ENCODE measurements around the gene ITGB6.
"Not testable (repeated sequence)": the region's sequence is repeated elsewhere in the genome, so short reads cannot be mapped to it uniquely, and the experiment has no call there.

The ITGB6 gene

DNA sequence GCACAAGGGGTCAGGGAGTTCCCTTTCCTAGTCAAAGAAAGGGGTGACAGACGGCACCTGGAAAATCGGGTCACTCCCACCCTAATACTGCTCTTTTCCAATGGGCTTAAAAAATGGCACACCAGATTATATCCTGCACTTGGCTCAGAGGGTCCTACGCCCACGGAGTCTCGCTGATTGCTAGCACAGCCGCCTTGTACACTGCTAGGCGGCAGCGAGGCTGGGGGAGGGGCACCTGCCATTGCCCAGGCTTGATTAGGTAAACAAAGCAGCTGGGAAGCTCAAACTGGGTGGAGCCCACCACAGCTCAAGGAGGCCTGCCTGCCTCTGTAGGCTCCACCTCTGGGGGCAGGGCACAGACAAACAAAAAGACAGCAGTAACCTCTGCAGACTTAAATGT is 85.4 kb downstream of the ITGB6 start:
- H3K4me1 ChIP-seq (ENCODE audit: control insufficient read depth, insufficient read depth, low read length); H3K9ac ChIP-seq (ENCODE audit: low read length); H3K27me3 ChIP-seq (ENCODE audit: control insufficient read depth, insufficient read depth, low read length); H3K9me3 ChIP-seq (ENCODE audit: control insufficient read depth, low read length); H3K4me3 ChIP-seq (ENCODE audit: low read length); H3K36me3 ChIP-seq (ENCODE audit: control insufficient read depth, insufficient read depth, low read length): not testable (repeated sequence)

DNA sequence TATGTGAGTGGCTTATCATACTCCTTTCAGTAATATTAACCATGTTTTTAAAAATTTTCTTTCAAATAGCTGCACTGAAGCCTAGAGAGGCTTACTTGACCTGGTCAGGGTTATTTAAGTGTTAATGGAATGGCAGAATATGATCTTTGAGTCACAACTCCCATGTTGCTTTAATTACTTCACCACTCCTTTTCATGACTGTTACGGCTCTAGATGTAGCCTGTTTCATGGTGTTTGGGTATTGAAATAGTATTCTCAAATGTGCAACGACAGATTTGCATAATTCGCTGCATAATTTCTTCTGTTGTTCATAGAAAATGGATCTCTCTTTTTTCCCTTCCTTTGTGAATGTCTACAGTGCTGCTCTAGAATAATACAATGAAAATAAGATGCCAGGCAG is 86.1 kb downstream of the ITGB6 start:
- H3K36me3 ChIP-seq (ENCODE audit: control insufficient read depth, insufficient read depth, low read length) = peaks cover 4% of the 10 kb centered on the region
- H3K9ac ChIP-seq (ENCODE audit: low read length) = no peak overlapping the region
- no peaks in the 10 kb centered on the region for H3K4me1 ChIP-seq (ENCODE audit: control insufficient read depth, insufficient read depth, low read length)
- no peaks in the 10 kb centered on the region for H3K27me3 ChIP-seq (ENCODE audit: control insufficient read depth, insufficient read depth, low read length)
- no peaks in the 10 kb centered on the region for H3K9me3 ChIP-seq (ENCODE audit: control insufficient read depth, low read length)
- no peak overlapping the region for H3K4me3 ChIP-seq (ENCODE audit: low read length)

DNA sequence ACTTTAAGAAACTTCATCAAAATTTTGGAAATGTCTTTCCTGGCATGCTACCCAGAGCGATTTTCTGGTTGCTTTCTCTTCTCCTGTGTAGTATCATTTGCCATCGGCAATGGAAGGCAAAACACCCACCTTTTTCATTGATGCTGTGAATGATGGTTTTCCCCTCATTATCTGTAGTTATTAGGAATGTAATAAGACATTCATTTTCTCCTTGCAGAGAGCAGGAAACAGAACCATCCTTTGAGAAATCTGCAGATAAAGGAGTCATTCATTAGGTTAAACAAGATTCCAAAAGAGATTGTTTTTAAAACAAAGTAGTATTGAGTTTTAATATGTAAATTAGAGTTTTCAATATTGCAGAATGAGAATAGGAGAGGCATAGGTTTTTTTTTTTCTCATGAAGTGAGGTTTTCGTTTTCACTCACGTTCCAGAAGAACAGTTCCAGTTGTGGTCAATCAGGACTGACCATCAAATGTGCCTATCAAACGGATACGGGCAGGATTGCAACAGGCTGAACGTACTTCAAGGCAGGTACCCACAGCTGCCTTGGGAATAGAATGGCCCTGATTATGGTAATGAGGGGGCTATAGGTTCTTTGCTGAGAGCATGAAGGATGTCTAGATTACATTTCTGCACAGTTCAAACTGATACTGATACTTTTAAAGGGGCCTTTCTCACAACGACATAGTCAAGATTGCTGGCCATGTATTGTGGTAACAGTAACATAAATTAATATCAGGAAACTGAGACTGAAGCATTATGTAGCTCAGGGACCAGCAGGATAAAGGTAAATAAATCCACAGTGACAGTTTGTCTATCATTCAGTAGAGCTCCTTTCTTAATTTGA is 87.9 kb downstream of the ITGB6 start:
- Histone ChIP-seq H3K27me3 (ENCODE audit: control insufficient read depth, insufficient read depth, low read length) (no peaks in the 10 kb centered on the region), H3K36me3 (ENCODE audit: control insufficient read depth, insufficient read depth, low read length) (peaks cover 4% of the 10 kb centered on the region), H3K9me3 (ENCODE audit: control insufficient read depth, low read length) (no peaks in the 10 kb centered on the region), H3K4me1 (ENCODE audit: control insufficient read depth, insufficient read depth, low read length) (no peaks in the 10 kb centered on the region), H3K4me3 (ENCODE audit: low read length) (no peak overlapping the region), H3K9ac (ENCODE audit: low read length) (no peak overlapping the region)

DNA sequence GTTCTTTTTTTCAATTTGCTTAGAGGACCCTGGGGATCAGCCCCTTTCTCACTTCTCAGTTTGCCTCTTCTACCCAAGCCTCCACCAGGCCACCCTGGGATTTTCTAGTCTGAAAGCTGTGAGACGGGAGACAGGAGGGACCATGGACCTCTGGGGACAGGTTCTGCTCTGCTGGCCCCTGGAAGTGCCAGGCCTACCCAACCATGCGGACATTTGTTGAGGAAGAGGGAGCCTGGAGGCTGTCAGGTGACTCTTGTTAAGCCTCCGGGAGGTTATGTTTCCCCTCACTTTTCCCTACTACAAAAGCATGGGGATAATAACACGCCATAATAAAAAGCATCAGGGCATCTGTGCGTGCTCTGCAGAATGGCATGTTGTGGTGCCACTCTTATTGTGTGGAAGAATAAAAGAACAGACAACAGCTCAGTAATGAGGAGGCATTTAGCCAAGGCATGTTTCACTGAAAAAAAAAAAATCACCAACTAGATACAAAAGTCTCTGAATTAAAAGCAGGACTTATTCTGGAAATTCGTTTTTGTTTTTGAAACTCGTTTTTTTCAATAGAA is 89.3 kb downstream of the ITGB6 start:
- Histone ChIP-seq H3K4me3 (ENCODE audit: low read length) (no peak overlapping the region), H3K36me3 (ENCODE audit: control insufficient read depth, insufficient read depth, low read length) (peaks cover 4% of the 10 kb centered on the region), H3K27me3 (ENCODE audit: control insufficient read depth, insufficient read depth, low read length) (no peaks in the 10 kb centered on the region), H3K4me1 (ENCODE audit: control insufficient read depth, insufficient read depth, low read length) (no peaks in the 10 kb centered on the region), H3K9me3 (ENCODE audit: control insufficient read depth, low read length) (no peaks in the 10 kb centered on the region), H3K9ac (ENCODE audit: low read length) (no peak overlapping the region)

DNA sequence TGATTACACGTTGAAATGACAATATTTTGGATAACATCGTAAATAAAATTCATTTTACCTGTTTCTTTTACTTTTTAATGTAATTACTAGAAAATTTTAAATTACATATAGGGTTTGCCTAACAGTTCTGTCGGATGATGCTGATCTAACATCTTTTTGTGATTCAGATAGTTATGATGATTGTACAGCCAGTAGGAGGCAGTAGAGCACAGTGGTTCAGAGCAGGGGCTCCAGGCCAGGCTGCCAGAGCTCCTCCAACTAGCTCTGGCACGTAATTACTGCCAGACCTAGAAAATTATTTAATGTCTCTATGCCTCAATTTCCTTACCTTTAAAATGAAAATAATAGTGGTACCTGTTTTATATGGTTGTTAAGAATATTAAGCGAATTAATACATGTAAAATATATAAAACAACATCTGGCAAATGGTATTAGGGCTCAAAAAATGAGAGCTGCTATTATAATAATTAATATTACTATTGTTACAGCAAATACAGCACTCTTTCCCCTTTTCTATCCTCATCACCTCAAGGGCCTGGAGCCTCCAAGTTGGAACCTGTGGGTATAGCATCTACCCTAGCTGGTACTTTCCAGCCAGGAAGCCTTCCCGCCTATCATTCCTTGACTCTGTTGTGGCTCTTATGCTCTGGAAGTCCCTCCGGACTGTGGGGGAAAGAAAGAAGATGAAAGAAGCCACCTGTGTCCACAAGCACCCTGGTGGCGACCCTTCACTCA is 90.0 kb downstream of the ITGB6 start:
- Histone ChIP-seq H3K4me1 (ENCODE audit: control insufficient read depth, insufficient read depth, low read length) (no peaks in the 10 kb centered on the region), H3K9ac (ENCODE audit: low read length) (no peak overlapping the region), H3K27me3 (ENCODE audit: control insufficient read depth, insufficient read depth, low read length) (no peaks in the 10 kb centered on the region), H3K4me3 (ENCODE audit: low read length) (no peak overlapping the region), H3K36me3 (ENCODE audit: control insufficient read depth, insufficient read depth, low read length) (peaks cover 4% of the 10 kb centered on the region), H3K9me3 (ENCODE audit: control insufficient read depth, low read length) (no peaks in the 10 kb centered on the region)

DNA sequence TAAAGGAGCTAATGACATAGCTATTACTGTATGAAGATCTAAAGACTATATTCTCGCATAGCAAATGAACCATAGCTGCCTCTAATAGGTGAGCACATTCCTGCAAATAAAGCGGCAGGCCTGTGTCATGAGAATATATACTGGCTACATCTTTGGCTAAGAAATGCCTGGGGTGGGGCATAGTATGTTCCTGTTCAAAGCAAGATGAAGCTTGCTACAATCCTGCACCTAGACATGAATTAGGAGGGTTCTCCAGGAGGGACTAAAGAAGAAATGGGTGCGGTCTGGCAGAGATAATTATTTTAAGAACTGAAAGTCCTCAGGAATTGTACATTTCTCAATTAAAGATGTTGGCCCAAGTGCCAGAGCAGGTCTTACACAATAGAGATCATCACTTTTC is 90.8 kb downstream of the ITGB6 start:
- Histone ChIP-seq H3K36me3 (ENCODE audit: control insufficient read depth, insufficient read depth, low read length) (peaks cover 4% of the 10 kb centered on the region), H3K4me3 (ENCODE audit: low read length) (no peak overlapping the region), H3K27me3 (ENCODE audit: control insufficient read depth, insufficient read depth, low read length) (no peaks in the 10 kb centered on the region), H3K9me3 (ENCODE audit: control insufficient read depth, low read length) (no peaks in the 10 kb centered on the region), H3K4me1 (ENCODE audit: control insufficient read depth, insufficient read depth, low read length) (no peaks in the 10 kb centered on the region), H3K9ac (ENCODE audit: low read length) (no peak overlapping the region)

DNA sequence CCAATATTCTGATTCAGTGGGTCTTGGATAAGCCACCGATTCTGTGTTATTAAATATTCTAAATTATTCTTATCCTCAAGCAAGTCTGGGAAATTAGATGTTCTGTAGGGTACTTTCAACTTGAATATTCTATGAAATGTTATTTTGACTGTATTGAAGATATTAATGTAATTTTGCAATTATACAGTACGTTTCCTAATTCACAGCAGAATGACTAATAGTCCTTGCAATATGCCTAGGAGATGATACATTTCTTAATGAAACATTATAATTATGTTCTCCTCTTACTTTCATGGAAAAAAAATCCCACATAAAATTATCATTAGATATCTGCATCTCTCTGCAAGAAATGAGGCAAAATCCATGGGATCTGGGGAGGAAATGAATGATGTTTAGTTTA is 91.4 kb downstream of the ITGB6 start:
- Histone ChIP-seq H3K4me3 (ENCODE audit: low read length) (no peak overlapping the region), H3K27me3 (ENCODE audit: control insufficient read depth, insufficient read depth, low read length) (no peaks in the 10 kb centered on the region), H3K4me1 (ENCODE audit: control insufficient read depth, insufficient read depth, low read length) (no peaks in the 10 kb centered on the region), H3K36me3 (ENCODE audit: control insufficient read depth, insufficient read depth, low read length) (peaks cover 4% of the 10 kb centered on the region), H3K9me3 (ENCODE audit: control insufficient read depth, low read length) (no peaks in the 10 kb centered on the region), H3K9ac (ENCODE audit: low read length) (no peak overlapping the region)

DNA sequence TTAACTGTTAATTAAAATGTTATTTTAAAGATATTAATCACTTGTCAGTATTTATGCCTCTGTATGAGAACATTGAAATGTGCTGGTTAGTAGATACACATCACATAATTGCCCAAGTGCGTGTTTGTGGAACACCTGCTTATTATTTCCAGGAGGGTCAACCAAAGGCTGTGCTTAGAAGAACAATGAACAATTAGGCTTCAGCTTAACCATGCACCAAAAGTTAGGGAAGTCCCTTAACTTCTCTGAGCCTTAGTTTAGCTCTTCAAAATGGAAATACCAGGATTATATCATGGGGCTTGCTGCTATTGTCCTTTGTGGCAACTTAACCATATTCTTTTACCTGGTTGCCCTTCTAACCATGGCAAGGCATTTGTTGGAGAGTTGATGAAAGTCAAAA is 94.7 kb downstream of the ITGB6 start:
- no peaks in the 10 kb centered on the region for H3K27me3 ChIP-seq (ENCODE audit: control insufficient read depth, insufficient read depth, low read length)
- H3K4me3 ChIP-seq (ENCODE audit: low read length) = no peak overlapping the region
- no peaks in the 10 kb centered on the region for H3K9me3 ChIP-seq (ENCODE audit: control insufficient read depth, low read length)
- H3K36me3 ChIP-seq (ENCODE audit: control insufficient read depth, insufficient read depth, low read length) = peaks cover under 1% of the 10 kb centered on the region
- no peak overlapping the region for H3K9ac ChIP-seq (ENCODE audit: low read length)
- H3K4me1 ChIP-seq (ENCODE audit: control insufficient read depth, insufficient read depth, low read length) = no peaks in the 10 kb centered on the region

DNA sequence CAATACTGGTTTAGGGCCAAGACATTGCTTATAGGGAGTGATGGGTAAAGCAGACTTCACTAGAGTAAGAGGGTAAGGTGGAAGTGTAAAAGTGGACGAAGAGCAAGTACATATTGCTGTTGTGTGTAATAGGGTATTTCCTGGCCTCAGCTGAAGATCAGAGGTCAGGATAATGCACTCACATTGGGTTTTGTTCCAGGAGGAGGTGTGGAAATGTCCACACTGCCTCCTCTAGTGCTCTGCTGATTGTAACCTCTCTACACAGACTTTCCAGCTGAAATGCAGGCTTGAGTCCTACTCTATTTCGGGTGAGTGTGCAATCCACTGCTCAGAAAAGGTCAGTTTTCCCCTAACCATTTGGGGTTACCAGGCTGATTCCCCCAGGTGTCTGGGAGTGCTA is 96.0 kb downstream of the ITGB6 start:
- Histone ChIP-seq H3K36me3 (ENCODE audit: control insufficient read depth, insufficient read depth, low read length) (no peaks in the 10 kb centered on the region), H3K4me1 (ENCODE audit: control insufficient read depth, insufficient read depth, low read length) (no peaks in the 10 kb centered on the region), H3K9me3 (ENCODE audit: control insufficient read depth, low read length) (no peaks in the 10 kb centered on the region), H3K4me3 (ENCODE audit: low read length) (no peak overlapping the region), H3K27me3 (ENCODE audit: control insufficient read depth, insufficient read depth, low read length) (no peaks in the 10 kb centered on the region), H3K9ac (ENCODE audit: low read length) (no peak overlapping the region)

DNA sequence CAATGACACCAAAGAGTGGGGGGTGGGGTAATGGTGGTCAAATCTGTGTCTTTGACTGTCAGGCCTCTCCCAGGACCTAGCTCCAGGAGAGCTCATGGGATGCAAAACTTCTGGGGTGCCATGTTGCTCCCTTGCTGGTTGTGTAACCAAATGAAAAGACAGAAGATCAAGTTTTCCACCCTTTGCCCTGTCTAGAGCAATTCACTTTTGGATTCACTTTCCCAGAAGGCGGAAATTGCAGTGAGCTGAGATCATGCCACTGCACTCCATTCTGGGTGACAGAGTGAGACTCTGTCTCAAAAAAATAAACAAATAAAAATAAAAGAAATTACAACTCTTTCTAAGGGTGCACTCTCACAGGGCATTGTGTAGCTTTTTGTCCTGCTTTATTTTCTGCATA is 102.7 kb downstream of the ITGB6 start:
- Histone ChIP-seq H3K4me1 (ENCODE audit: control insufficient read depth, insufficient read depth, low read length) (no peaks in the 10 kb centered on the region), H3K9me3 (ENCODE audit: control insufficient read depth, low read length) (no peaks in the 10 kb centered on the region), H3K9ac (ENCODE audit: low read length) (no peak overlapping the region), H3K4me3 (ENCODE audit: low read length) (no peak overlapping the region), H3K36me3 (ENCODE audit: control insufficient read depth, insufficient read depth, low read length) (no peaks in the 10 kb centered on the region), H3K27me3 (ENCODE audit: control insufficient read depth, insufficient read depth, low read length) (no peaks in the 10 kb centered on the region)

DNA sequence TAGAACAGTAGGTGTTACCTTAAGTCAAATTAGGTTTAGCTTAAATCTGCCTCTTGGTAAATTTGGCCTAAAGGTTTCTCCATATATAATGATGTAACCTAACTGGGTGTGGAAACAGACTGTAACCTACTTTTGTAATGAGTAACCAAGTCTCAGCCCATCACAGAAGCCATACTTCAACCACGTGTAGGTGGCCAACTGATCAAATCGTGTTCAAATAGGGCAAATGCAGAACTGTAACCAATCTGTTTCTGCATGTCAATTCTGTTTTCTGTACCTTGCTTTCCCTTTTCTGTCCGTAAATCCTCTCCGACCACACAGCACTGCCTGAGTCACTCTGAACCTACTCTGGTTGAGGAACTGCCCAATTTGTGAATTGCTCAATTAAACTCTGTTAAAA is 103.7 kb downstream of the ITGB6 start:
- Histone ChIP-seq H3K4me1 (ENCODE audit: control insufficient read depth, insufficient read depth, low read length) (no peaks in the 10 kb centered on the region), H3K9me3 (ENCODE audit: control insufficient read depth, low read length) (no peaks in the 10 kb centered on the region), H3K27me3 (ENCODE audit: control insufficient read depth, insufficient read depth, low read length) (no peaks in the 10 kb centered on the region), H3K36me3 (ENCODE audit: control insufficient read depth, insufficient read depth, low read length) (no peaks in the 10 kb centered on the region), H3K4me3 (ENCODE audit: low read length) (no peak overlapping the region), H3K9ac (ENCODE audit: low read length) (no peak overlapping the region)

DNA sequence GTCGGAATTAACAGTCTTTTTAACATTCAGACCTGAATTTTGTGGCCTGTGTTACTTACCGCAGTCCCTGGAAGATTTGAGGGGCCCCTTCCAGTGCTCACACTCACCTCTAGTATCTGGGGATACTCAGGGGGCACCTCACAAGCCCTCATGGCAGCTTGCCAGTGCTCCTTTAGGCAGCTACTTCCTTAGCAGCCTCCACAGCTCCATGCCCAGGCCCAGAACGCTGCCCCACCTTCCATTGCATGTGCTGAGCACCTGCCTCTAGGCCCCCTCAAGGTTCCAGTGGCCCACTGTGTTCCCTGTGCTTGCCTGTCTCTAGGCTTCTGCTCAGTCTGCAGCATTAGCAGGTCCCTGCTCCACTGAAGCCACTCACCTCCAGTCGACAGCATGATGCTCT is 107.6 kb downstream of the ITGB6 start:
- Histone ChIP-seq H3K9me3 (ENCODE audit: control insufficient read depth, low read length) (peaks cover 16% of the 10 kb centered on the region), H3K27me3 (ENCODE audit: control insufficient read depth, insufficient read depth, low read length) (no peaks in the 10 kb centered on the region), H3K4me1 (ENCODE audit: control insufficient read depth, insufficient read depth, low read length) (no peaks in the 10 kb centered on the region), H3K4me3 (ENCODE audit: low read length) (no peak overlapping the region), H3K9ac (ENCODE audit: low read length) (no peak overlapping the region), H3K36me3 (ENCODE audit: control insufficient read depth, insufficient read depth, low read length) (no peaks in the 10 kb centered on the region)

All from mucosa of stomach (tissue), 1 donor.